ENCODE results near the gene PLEKHF1.
A peak's percentile ranks its signal among the peaks of the same experiment; 100 is the strongest.

Gene PLEKHF1

GRCh38 chr19:29635963-29636362 lies 29.3 kb upstream of the PLEKHF1 start:
- DNase-seq, result no peak

GRCh38 chr19:29636553-29637360 lies 28.5 kb upstream of the PLEKHF1 start:
- DNase-seq, result no peak

GRCh38 chr19:29639086-29639485 lies 26.2 kb upstream of the PLEKHF1 start:
- DNase-seq, result no peak

- no peak for DNase-seq
These were observed 25.0 kb upstream of the PLEKHF1 start for GRCh38 chr19:29640231-29640630.

DNA sequence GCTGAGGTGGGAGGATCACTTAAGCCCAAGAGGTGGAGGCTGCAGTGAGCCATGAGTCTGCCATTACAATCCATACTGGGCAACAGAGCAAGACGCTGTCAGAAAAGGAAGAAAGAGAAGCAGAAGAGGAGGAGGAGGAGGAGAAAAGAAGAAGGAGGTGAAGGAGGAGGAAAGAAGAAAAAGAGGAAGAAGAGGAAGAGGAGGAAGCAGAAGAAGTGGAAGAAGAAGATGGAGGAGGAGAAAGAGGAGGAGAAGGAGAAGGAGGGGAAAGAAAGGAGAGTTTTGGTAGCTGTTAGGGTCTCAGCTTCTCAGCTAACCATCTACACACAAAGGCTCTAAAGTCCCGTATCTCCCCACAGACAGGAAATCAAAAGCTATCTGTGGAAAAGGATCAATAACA lies 23.7 kb upstream of the PLEKHF1 start:
- DNase-seq, result no peak

DNA sequence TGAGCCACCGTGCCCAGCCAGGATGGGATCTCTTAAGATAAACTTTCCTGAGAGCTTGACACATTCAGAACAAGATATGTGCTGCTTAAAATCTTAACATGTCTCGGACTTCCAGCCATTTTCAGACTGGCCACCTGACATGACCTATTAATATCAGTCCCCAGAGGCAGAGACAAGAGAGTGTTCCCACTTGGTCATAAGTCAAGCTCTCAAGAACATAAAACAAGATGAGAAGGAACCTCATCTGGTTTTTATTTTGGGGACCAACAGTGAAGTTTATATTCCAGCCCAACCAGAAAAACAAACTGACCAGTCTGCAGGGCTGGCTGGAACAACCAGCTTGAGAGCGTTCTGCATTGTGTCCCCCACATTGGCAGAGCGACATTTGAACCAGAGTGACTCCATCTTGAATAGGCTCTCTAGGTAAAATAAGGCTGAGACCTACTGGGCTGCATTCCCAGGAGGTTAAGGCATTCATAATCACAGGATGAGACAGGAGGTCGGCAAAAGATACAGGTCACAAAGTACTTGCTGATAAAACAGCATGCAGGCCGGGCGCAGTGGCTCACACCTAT lies 21.8 kb upstream of the PLEKHF1 start:
- DNase-seq, result no peak

DNA sequence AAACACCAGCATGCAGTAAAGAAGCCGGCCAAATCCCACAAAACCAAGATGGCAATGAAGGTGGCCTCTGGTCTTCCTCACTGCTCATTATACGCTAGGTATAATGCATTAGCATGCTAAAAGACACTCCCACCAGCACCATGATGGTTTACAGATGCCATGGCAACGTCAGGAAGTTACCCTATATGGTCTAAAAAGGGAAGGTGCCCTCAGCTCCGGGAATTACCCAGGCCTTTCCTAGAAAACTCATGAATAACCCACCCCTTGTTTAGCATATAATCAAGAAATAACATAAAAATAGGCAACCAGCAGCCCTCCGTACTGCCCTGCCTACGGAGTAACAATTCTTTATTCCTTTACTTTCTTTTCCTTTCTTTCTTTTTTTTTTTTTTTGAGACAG lies 21.1 kb upstream of the PLEKHF1 start:
- no peak for DNase-seq

DNA sequence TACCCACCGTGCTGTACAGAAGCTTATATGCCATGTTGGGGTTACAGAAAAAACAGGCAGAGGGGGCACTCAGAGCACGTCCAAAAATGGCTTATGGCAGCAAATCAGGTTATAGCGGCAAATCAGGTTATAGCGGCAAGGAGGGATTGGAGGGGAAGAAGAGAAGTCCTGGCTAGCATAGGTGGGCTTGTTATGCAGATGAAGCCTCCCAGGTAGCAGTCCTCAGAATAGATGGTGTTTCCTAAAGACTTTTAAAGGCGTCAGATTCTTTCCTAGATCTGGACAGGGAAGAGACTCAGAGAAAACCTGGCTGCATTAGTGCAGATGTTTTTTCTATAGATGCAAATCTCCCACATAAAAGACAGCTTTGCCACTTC lies 19.8 kb upstream of the PLEKHF1 start:
- no peak for DNase-seq

DNA sequence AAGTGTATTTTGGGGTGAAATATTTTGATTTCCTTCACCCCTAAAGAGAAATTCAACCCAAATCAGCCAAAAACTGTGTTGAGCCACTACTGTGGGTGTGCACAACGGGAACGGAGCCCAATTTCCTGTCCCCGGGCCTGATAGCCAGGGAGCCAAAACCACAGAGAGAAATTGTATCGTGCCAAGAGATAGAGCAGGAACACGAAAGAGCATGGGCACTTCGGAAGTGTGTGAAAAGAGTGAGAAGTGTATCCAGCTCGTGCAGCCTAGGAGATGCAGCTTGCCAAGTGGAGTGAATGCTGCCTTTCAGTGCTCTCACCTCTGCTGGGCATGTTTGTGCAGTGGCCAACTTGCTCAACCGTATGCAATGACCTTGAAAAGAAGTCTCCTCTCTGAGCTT lies 19.4 kb upstream of the PLEKHF1 start:
- no peak for DNase-seq

- no peak for DNase-seq
These were observed 14.4 kb upstream of the PLEKHF1 start for GRCh38 chr19:29650772-29651387.

GRCh38 chr19:29651622-29652394 lies 13.5 kb upstream of the PLEKHF1 start:
- no peak for DNase-seq

DNA sequence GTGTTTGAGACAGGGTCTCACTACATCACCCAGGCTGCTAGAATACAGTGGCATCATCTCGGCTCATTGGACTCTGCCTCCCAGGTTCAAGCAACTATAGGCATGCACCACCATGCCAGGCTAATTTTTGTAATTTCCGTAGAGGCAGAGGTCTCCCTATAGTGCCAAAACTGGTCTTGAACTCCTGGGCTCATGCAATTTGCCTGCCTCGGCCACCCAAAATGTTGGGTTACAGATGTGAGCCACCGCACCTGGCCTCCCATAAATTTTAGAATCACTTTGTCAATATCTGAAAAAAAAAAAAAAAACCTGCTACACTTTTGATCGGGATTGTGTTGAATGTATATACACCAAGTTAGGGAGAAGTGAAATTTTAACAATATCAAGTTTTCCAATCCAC lies 11.9 kb upstream of the PLEKHF1 start:
- no peak for DNase-seq

- no peak for DNase-seq
These were observed 9.5 kb upstream of the PLEKHF1 start for GRCh38 chr19:29655648-29656335.

DNA sequence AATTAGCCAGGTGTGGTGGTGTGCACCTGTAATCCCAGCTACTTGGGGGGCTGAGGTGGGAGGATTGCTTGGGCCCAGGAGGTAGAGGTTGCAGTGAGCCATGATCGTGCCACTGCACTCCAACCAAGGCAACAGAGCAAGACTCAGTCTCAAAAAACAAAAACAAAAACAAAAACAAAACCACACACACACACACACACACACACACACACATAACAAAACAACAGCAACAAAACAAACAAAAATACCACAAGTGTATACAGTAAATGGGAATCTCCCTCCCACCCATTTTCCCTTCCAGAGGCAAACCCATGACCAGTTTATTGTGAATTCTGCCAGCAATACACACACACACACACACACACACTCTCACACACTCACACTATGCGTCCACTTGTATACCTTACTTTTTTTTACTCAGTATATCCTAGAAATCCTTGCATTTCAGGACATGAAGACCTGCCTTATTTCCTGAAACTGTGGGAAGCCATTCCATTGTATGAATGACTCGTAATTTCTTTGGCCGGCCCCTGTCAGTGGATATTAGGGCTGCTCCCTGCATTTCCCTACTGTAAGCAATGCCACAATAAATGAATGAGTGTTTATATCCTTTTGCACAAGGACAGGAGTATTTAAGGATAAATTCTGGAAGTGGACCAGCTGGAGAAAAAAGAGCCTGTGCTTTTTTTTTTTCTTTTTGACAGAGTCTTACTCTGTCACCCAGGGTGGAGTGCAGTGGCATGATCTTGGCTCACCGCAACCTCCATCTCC lies 6.9 kb upstream of the PLEKHF1 start:
- DNase-seq, result no peak

DNA sequence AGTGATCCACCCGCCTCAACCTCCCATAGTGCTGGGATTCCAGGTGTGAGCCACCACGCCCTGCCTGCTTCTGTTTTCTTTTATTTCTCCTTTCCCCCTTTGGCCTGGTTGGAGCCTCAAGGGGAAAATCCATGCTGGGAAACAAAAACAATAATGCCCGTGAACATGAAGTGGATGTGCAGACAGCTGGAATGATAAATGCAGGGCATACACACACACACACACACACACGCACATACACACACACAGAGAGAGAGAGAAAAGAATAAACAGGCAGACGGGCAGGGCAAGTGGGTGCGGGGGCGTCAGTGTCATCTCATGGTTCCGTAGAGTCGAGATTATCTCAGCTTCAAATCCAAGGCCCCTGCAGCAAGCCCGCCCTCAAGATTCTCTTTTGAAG lies 4.4 kb upstream of the PLEKHF1 start:
- DNase-seq, result peak; percentile 29

- no peak for DNase-seq
These were observed 3.0 kb upstream of the PLEKHF1 start for GRCh38 chr19:29662278-29662603.

- DNase-seq, result peak; percentile 34
These were observed 2.5 kb upstream of the PLEKHF1 start for GRCh38 chr19:29662604-29663404.

- DNase-seq, result no peak
These were observed 1.2 kb upstream of the PLEKHF1 start for GRCh38 chr19:29663861-29664752.

DNA sequence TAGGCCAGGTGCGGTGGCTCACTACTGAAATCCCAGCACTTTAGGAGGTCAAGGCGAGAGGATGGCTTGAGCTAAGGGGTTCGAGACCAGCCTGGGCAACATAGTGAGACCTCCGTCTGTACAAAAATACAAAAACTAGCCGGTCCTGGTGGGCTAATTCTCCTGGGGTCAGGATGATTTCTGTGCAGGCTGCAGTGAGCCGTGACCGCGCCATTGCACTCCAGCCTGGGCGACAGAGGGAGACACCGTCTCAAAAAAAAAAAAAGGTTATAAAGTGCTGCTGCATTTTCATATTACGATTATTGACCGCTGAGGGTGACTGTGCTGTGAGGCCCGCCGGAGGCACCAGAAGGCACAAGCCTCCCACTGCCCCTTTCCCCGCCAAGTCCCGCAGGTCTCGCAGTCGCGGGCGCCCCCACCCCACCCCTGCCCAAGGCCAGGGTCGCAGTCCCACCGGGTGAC lies 477 bp upstream of the PLEKHF1 start:
- DNase-seq, result no peak
